Suppressor macrophage (primary cell): ENCODE data around the gene DUSP16.
"Not testable (repeated sequence)": the region's sequence is repeated elsewhere in the genome, so short reads cannot be mapped to it uniquely, and the experiment has no call there.

Experiments used
- DNase-seq, 4 experiments: peaks; one replicate each; pipeline ENCODE4 v3.0.0-alpha.2; 2020 to 2022

The DUSP16 gene

DNA sequence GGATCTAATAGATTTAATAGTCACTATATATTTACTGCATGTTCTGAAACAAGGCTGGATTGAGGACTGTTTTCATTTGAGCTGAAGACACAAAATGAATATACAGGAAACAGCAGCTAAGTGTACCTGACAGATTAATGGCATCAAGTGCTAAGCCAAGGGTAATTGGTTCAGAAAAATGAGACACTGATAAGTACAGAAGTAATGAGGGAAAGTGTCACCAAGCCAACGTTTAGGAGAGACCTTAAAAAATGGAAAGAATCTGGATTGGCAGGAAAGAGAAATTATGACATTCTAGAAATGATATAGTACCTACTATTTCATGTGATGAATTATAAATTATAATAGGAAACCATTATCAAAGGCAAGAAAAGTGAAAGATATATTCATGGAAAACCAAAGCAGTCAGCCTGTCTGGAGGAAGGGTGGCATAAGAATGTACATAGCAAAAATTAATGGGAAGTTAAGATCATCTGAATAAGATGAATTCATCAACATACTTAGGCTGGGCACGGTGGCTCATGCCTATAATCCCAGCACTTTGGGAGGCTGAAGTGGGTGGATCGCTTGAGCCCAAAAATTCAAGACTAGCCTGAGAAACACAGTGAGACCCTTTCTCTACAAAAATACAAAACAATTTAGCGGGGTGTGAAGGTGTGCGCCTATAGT is 21.0 kb upstream of the DUSP16 start:
- DNase-seq = no peak

DNA sequence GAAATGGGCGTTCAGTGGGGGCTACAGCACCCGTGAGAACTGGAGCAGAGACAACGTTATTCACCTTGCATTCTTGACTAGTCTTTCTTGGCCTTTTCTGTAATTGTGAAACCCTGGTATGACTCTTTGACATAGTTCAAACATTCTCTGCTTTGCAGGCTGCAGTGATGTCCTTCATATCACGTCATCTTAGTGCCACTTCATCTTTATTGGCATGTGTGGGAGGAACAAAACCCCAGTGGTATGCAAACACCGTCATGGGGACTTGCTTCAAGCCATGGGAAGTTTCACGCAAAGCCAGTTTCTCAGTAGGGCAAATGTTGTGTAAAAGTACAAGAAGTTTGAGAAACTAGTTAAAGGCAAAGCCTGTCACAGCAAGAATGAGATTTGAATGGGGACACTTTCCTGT is 20.2 kb upstream of the DUSP16 start:
- DNase-seq = peak; percentile 42 to 84 (median 64)

DNA sequence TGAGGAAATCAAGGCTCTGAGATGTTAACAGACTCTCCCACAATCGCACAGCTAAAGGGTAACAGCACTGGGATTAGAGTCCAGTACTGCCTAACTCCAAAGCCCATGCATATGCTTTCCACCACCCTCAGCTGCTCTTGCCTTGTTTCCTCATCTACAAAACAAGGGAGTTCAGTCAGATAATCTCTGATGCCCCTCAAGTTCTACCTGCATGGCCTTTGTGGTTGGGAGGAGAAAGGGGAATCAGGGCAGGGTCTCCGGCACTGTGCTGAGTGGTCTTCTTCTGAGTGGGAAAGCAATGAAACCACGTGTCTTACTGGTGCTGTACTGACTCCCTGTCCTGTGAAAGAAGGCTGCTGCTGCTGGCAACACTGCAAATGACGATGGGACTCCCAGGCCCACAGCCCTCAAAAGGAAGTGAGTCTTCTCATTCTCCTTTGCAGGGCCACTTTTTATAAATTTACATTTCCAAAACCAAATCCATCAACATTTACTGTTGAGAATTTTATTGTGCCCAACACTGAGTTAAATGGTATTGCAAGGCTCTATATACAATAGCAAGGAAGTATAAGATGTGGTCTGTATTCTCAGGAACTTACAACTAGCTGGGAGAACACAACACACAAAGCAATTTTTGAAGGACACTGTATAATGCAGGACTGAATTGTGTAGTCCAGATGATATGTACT is 19.7 kb upstream of the DUSP16 start:
- peak in 1 of 4 experiments; percentile 15 for DNase-seq

GRCh38 chr12:12580716-12581115 is 18.1 kb upstream of the DUSP16 start:
- not testable (repeated sequence) for DNase-seq

DNA sequence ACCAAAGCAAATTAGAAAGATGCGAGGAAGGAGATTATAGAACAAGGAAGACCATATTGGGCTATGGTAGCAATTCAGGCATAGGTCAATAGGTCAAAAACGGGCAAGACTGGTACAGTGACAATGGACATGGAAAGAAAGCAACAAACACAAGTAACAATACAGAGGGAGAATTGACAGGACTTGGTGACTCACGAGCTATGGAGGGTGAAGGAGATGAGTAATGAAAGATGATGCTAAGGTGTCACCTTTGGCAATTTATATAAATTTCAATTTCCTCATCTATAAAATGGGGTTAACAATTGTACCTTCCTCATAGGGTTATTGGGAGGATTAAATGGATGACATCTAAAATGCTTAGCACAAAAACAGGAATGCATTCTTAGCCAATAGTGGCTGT is 15.1 kb upstream of the DUSP16 start:
- no peak for DNase-seq

- DNase-seq = no peak
These were observed 10.0 kb upstream of the DUSP16 start for GRCh38 chr12:12572659-12573058.

DNA sequence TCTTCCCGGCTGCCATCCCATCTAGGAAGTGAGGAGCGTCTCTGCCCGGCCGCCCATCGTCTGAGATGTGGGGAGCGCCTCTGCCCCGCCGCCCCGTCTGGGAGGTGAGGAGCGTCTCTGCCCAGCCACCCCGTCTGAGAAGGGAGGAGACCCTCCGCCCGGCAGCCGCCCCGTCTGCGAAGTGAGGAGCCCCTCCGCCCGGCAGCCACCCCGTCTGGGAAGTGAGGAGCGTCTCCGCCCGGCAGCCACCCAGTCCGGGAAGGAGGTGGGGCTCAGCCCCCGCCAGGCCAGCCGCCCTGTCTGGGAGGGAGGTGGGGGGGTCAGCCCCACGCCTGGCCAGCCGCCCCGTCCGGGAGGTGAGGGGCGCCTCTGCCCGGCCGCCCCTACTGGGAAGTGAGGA is 3.3 kb upstream of the DUSP16 start:
- not testable (repeated sequence) for DNase-seq

DNA sequence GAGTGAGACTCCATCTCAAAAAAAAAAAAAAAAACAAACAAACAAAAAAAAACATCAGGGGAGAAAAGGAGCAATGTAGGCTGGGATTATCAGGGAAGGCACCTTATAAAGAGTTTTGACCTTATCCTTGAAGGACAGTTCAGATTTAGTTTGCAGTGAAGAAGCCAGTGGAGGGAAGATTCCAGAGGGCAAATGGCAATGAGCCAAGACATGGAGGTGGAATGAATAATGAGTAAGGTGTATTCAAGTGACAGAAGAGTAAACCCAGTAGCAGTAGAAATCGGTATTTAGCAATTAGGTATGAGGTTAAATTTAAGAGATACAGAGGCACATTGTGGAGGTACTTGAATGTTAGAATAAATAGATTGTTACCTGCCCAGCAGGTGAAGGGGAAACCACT is 2.2 kb upstream of the DUSP16 start:
- DNase-seq = no peak

GRCh38 chr12:12563290-12563928 is 746 bp upstream of the DUSP16 start:
- no peak for DNase-seq

DNA sequence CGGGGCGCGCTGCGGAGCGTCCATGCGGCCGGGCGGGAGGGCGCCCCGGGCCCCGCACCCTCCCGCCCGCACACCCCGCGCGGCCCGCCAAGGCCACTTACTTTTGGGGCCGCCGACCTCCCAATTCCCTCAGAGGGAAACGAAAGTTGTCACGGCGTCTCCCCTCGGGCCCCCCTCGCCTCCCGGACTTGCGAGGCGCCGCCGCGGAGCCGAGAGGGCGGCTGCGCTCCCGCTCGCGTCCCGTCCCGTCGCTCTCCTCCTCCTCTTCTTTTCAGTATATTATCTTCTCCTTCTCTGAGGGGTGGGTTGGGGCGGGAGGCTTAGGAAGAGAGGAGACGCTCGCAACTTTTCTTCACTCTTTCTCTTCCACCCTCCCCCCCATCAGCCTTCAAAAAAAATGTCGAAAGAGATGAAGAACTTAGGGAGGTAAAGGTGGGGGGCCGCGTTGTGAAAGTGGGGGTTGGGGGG is 613 bp downstream of the DUSP16 start:
- DNase-seq = peak; percentile 23 to 64 (median 42)

DNA sequence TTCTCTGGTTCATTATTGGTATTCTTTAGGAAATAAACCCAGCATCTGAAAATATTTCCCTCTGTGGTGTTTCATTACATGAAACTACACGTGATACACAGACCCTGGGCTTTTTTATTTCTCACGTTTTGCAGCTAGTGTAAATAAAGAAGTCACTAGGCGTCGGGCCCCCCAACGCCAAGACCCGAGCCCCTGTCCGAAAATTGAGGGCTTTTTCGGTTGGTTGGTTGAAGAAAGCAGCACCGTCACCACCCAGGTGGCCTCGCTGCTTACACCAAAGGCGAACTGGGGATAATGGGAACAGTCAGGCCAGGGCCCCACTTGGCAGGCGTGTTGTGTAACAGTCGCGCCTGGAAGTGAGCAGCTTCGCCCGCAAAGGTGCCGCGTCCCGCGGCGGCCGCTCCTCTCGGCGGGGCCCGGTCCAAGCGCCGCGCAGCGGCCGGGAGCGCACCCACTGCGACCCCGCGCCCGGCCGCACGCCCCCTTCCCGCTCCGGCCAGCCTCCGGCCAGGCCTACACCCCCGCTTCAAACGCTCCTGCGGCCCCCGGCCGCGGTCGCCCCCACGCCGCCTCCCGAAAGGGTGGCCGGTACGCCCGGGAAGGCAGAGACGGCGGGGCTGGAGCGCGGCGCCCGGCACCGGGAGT is 1.2 kb downstream of the DUSP16 start:
- DNase-seq = peak; percentile 23 to 66 (median 54)

GRCh38 chr12:12560587-12561370 is 1.9 kb downstream of the DUSP16 start:
- peak; percentile 60 to 78 (median 72) for DNase-seq

- no peak for DNase-seq
These were observed 2.9 kb downstream of the DUSP16 start for GRCh38 chr12:12559719-12560296.

GRCh38 chr12:12558291-12558690 is 4.4 kb downstream of the DUSP16 start:
- DNase-seq = no peak

GRCh38 chr12:12557733-12558132 is 4.9 kb downstream of the DUSP16 start:
- DNase-seq = no peak

DNA sequence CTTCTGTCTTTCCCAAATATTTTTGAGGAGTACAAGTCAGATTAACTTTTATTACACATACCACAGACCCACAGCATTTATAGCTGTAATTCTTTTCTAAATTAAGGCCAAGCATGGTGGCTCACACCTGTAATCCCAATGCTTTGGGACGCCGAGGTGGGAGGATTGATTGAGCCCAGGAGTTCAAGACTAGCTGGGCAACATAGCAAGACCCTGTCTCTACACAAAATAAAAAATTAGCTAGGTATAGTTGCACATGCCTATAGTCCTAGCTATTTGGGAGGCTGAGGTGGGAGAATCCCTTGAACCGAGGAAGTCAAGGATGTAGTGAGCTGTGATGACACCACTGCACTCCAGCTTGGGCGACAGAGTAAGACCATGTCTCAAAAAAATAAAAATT is 7.0 kb downstream of the DUSP16 start:
- DNase-seq = no peak

GRCh38 chr12:12553208-12553785 is 9.4 kb downstream of the DUSP16 start:
- DNase-seq = no peak

DNA sequence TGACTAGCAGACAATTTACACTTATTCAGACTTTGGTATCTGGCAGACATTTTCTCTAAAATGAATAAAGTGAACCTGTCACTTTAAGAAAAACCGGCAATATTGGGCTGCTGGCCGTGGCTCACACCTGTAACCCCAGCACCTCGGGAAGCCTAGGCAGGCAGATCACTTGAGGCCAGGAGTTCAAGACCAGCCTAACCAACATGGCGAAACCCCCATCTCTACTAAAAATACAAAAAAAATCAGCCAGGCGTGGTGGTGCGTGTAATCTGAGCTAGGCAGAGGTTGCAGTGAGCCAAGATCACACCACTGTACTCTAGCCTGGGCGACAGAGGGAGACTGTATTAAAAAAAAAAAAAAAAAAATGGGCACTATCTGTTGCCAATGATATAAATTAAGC is 11.5 kb downstream of the DUSP16 start:
- no peak for DNase-seq

GRCh38 chr12:12550277-12550676 is 12.4 kb downstream of the DUSP16 start:
- no peak for DNase-seq

DNA sequence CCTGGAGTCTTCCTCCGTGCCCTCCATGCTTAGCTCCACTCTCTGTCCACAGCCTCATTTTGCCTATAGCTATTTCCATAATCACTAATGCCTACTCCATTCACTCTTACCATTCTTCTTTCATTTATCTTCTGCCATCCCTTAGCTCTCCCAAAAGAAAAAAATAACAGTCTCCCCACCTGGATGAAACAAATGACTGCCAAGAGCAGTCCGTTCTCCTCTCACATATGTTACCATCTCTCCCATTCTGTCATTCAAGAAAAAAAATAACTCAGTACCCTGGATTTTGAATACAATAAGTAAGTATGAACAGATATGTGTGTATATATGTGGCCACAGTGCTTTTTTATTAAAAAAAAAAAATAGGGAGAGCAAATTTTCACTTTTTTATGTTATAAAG is 13.2 kb downstream of the DUSP16 start:
- no peak for DNase-seq

DNA sequence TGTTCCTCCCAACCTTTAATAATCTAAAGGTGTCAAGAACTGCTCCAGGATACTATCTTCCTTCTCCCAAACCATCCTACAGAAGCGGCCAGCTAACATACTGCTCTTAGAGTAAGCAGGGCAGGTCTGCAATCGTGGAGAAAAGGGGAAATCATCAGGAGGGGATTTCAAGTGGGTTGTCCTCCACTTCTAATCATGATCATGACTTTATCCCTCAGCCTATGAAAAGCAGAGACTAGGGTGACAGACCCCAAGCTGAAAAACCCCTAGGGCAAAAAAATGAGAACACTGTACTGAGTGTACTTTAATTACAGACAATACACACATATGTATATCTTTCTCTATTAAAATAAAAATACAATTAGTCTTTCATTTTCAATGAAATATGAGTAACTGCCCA is 13.9 kb downstream of the DUSP16 start:
- peak in 1 of 4 experiments; percentile 9 for DNase-seq

DNA sequence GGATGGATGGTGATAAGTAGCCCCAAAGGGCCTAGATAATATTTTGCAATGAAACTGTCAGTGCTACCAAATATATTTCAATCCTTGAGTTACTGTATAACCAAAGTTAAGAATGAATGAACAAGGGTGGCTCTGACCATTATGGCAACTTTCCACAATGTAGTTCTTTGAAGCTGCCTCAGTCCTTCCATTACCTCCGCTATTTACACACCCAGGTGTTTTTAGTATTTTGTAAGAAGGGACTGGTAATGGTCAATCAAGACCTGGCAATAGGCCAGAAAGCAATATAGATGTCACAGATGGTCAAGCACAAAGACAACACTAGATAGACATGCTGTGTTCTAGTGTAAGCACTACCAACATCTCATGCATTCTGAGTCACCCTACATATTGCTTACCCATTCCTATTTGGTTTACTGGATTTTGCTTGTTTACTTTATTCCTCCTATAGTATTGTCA is 16.3 kb downstream of the DUSP16 start:
- DNase-seq = no peak
